CD14-positive monocyte (primary cell): Measurements from ENCODE around the gene SLC44A2. TPM values are rescaled to one million over a fixed set of nuclear protein-coding genes. Genes with fewer than 3 reads are reported as not detected.

ENCODE experiments used
- DNase-seq, 3 donors: peaks; one replicate each; pipeline ENCODE4 v3.0.0-alpha.2; 2011 to 2022
- H2AFZ ChIP-seq: 2 replicates; pipeline ENCODE4 v1.6.0; 2012; ENCODE audit warnings: mild to moderate bottlenecking, low read depth, low read length, inconsistent platforms; ENCODE audit not compliant: insufficient read depth, poor library complexity, severe bottlenecking
- H3K27ac ChIP-seq, 2 donors: 1 replicate in 1 of 2; 2 replicates in 1 of 2; pipeline ENCODE4 v1.5.1; 2012 to 2013; ENCODE audit warnings: low read length in 2 of 2, control low read depth in 1 of 2, inconsistent platforms in 1 of 2, low read depth in 1 of 2, mild to moderate bottlenecking in 1 of 2
- H3K27me3 ChIP-seq, 2 donors: one replicate each; pipeline versions ENCODE4 v1.6.0 to v1.6.1; 2011 to 2013; ENCODE audit warnings: low read length in 2 of 2; ENCODE audit not compliant: control insufficient read depth in 2 of 2, insufficient read depth in 2 of 2
- H3K36me3 ChIP-seq, 2 donors: replicated peaks in 1 of 2; 1 replicate in 1 of 2; 2 replicates in 1 of 2; pipeline versions ENCODE4 v1.5.1 to v1.6.1; 2012 to 2013; ENCODE audit warnings: low read length in 2 of 2, control low read depth in 1 of 2, inconsistent platforms in 1 of 2, mild to moderate bottlenecking in 1 of 2; ENCODE audit not compliant: insufficient read depth in 2 of 2, control insufficient read depth in 1 of 2
- H3K4me1 ChIP-seq, 2 donors: 1 replicate in 1 of 2; 2 replicates in 1 of 2; pipeline versions ENCODE4 v1.5.1 to v1.6.1; 2012 to 2013; ENCODE audit warnings: low read length in 2 of 2, control low read depth in 1 of 2, inconsistent platforms in 1 of 2, mild to moderate bottlenecking in 1 of 2, moderate library complexity in 1 of 2; ENCODE audit not compliant: insufficient read depth in 2 of 2, control insufficient read depth in 1 of 2
- H3K4me2 ChIP-seq: replicated peaks from 2 replicates; pipeline ENCODE3; 2012; ENCODE audit warnings: low read length, moderate library complexity, mild to moderate bottlenecking; ENCODE audit not compliant: poor library complexity, severe bottlenecking; ENCODE audit errors: extremely low read depth
- H3K4me3 ChIP-seq, 3 experiments: fragments of 200-600 bp in 1 of 3; sonication (generic) in 1 of 3; replicated peaks in 1 of 3; 1 replicate in 2 of 3; 2 replicates in 1 of 3; pipeline ENCODE4 v1.5.1; 2011 to 2013; ENCODE audit warnings: low read length in 3 of 3, mild to moderate bottlenecking in 3 of 3, control low read depth in 2 of 3, low read depth in 2 of 3, inconsistent platforms in 1 of 3, moderate library complexity in 1 of 3
- H3K79me2 ChIP-seq: 2 replicates; pipeline ENCODE4 v1.6.0; 2012; ENCODE audit warnings: mild to moderate bottlenecking, control low read depth, inconsistent platforms, low read length, moderate library complexity; ENCODE audit not compliant: insufficient read depth
- H3K9ac ChIP-seq: 2 replicates; pipeline ENCODE4 v1.6.0; 2017; ENCODE audit warnings: low read length, mild to moderate bottlenecking; ENCODE audit not compliant: insufficient read depth, poor library complexity, severe bottlenecking
- H3K9me3 ChIP-seq, 2 donors: replicated peaks in 1 of 2; 1 replicate in 1 of 2; 2 replicates in 1 of 2; pipeline versions ENCODE4 v1.5.1 to v1.6.1; 2012 to 2013; ENCODE audit warnings: low read length in 2 of 2, control low read depth in 1 of 2; ENCODE audit not compliant: control insufficient read depth in 1 of 2, insufficient read depth in 1 of 2
- H4K20me1 ChIP-seq: 2 replicates; pipeline ENCODE4 v1.6.0; 2012; ENCODE audit warnings: mild to moderate bottlenecking, low read length, control low read depth, moderate library complexity; ENCODE audit not compliant: insufficient read depth
- H3K27ac Mint-ChIP-seq, 7 donors: one replicate each; pipeline ENCODE4 v1.8.0; 2020; ENCODE audit warnings: mild to moderate bottlenecking in 7 of 7, mixed read lengths in 7 of 7, moderate library complexity in 6 of 7, inconsistent platforms in 2 of 7
- H3K27me3 Mint-ChIP-seq, 3 donors: one replicate each; pipeline ENCODE4 v1.8.0; 2021 to 2022; ENCODE audit warnings: low read depth in 3 of 3, mild to moderate bottlenecking in 3 of 3, mixed read lengths in 3 of 3, moderate library complexity in 3 of 3, inconsistent platforms in 1 of 3
- H3K36me3 Mint-ChIP-seq, 2 donors: one replicate each; pipeline ENCODE4 v1.8.0; 2020; ENCODE audit warnings: mixed read lengths in 2 of 2, inconsistent platforms in 1 of 2, mild to moderate bottlenecking in 1 of 2
- H3K4me1 Mint-ChIP-seq: one replicate; pipeline ENCODE4 v1.8.0; 2020; ENCODE audit warnings: mild to moderate bottlenecking, mixed read lengths
- H3K4me3 Mint-ChIP-seq, 2 donors: one replicate each; pipeline ENCODE4 v1.8.0; 2020; ENCODE audit warnings: mild to moderate bottlenecking in 2 of 2, mixed read lengths in 2 of 2, moderate library complexity in 1 of 2
- H3K9me3 Mint-ChIP-seq, 7 donors: one replicate each; pipeline ENCODE4 v1.8.0; 2020 to 2022; ENCODE audit warnings: mixed read lengths in 7 of 7, mild to moderate bottlenecking in 6 of 7, moderate library complexity in 6 of 7, inconsistent platforms in 2 of 7
- WGBS: methylation state at CpG from one replicate; pipeline ENCODE4 v1.1.5; 2013; ENCODE audit warnings: missing lambda C conversion rate; ENCODE audit not compliant: insufficient coverage; 5-methylcytosine and 5-hydroxymethylcytosine counted together
- intact Hi-C, 2 donors: fragments of 100-400 bp; cut with micrococcal nuclease; formaldehyde crosslinking; loops; one replicate each; pipeline versions ENCODE4 v1.15.0 to v1.15.1; 2023
- polyA plus RNA-seq, 3 donors: library from polyadenylated mRNA; depleted of rRNA in 1 of 3; unstranded in 2 of 3; stranded (reverse) in 1 of 3; fragments of 300-500 nt in 2 of 3; fragments of >200 nt in 1 of 3; fragmentation: Illumina TruSeq in 2 of 3; gene quantifications; 1 replicate in 2 of 3; 2 replicates in 1 of 3; pipeline ENCODE4 v1.2.3, GENCODE V29; 2012 to 2021
- TF ChIP-seq, protein P1 (sequence below): fragments of 200-600 bp; IDR thresholded peaks from one replicate; pipeline ENCODE4 v1.8.0; 2022; ENCODE audit warnings: antibody characterized with exemption, mild to moderate bottlenecking

The SLC44A2 gene
- polyA plus RNA-seq, 3 donors: 43.5 to 95.9 (median 69.4) TPM

DNA sequence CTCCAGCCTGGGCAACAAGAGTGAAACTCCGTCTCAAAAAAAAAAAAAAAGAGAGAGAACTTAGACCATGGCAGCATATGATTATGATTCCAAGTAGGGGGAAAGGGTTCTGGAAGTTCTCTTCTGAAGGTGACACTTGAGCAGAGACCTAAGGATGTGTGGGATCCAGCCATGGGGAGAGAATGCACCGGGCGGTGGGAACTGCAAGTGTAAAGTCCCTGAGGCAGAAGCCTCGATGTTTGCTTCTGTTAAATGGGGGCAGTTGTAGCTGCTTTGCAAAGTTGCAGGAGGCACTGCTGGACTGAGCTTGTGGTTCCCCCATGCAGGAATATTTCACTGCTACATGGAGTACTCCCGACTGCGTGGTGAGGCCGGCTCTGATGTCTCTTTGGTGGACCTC lies 9.1 kb downstream of the SLC44A2 start:
- no peak overlapping the region for H3K9ac ChIP-seq
- Mint-ChIP-seq H3K4me1 (peaks cover 47% of the 10 kb centered on the region), H3K36me3 (peaks cover 68 to 88% of the 10 kb centered on the region in 2 donors), H3K9me3 (no peaks in the 10 kb centered on the region), H3K27me3 (peaks cover 0 to 5% (median 2%) of the 10 kb centered on the region in 3 donors), H3K4me3 (no peak overlapping the region), H3K27ac (peak overlapping the region in 2 of 7 donors; percentile 40 to 45)
- H3K27ac ChIP-seq: no peak overlapping the region
- H3K36me3 ChIP-seq: peaks cover 49 to 68% of the 10 kb centered on the region in 2 donors
- H2AFZ ChIP-seq: no peak overlapping the region
- H3K9me3 ChIP-seq: no peaks in the 10 kb centered on the region
- no peak for DNase-seq
- no peak overlapping the region for H3K4me3 ChIP-seq
- intact Hi-C loops: no loop called here
- H3K27me3 ChIP-seq: no peaks in the 10 kb centered on the region
- TF ChIP-seq, protein P1, sequence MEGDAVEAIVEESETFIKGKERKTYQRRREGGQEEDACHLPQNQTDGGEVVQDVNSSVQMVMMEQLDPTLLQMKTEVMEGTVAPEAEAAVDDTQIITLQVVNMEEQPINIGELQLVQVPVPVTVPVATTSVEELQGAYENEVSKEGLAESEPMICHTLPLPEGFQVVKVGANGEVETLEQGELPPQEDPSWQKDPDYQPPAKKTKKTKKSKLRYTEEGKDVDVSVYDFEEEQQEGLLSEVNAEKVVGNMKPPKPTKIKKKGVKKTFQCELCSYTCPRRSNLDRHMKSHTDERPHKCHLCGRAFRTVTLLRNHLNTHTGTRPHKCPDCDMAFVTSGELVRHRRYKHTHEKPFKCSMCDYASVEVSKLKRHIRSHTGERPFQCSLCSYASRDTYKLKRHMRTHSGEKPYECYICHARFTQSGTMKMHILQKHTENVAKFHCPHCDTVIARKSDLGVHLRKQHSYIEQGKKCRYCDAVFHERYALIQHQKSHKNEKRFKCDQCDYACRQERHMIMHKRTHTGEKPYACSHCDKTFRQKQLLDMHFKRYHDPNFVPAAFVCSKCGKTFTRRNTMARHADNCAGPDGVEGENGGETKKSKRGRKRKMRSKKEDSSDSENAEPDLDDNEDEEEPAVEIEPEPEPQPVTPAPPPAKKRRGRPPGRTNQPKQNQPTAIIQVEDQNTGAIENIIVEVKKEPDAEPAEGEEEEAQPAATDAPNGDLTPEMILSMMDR: no peak
- peaks cover 26 to 48% of the 10 kb centered on the region in 2 donors for H3K4me1 ChIP-seq
- no peak overlapping the region for H3K4me2 ChIP-seq
- H4K20me1 ChIP-seq: peaks cover 33% of the 10 kb centered on the region
- 93% methylated on average over 5 of the region's 7 CpGs for WGBS
- H3K79me2 ChIP-seq: no peaks in the 10 kb centered on the region

DNA sequence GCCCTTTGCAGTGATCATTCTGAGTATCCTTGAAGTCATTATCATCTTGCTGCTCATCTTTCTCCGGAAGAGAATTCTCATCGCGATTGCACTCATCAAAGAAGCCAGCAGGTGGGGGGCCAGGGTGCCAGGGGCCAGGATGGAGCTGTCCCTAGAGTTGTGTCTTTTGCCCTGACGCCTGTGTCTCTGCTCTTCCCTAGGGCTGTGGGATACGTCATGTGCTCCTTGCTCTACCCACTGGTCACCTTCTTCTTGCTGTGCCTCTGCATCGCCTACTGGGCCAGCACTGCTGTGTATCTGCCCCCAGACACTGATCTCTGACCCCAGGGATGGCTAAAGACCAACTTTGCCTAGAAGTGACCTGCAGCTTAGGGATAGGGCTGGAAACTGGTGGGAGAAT lies 9.6 kb downstream of the SLC44A2 start:
- Histone ChIP-seq H3K4me2 (peak overlapping the region; percentile 17), H3K27ac (peak overlapping the region; percentile 40 to 48), H3K36me3 (peaks cover 46 to 67% of the 10 kb centered on the region in 2 donors), H3K4me3 (peak overlapping the region in 1 of 3 experiments; percentile 43), H3K27me3 (no peaks in the 10 kb centered on the region), H2AFZ (no peak overlapping the region), H3K79me2 (no peaks in the 10 kb centered on the region), H3K9ac (no peak overlapping the region), H4K20me1 (peaks cover 34% of the 10 kb centered on the region), H3K9me3 (no peaks in the 10 kb centered on the region), H3K4me1 (peaks cover 26 to 54% of the 10 kb centered on the region in 2 donors)
- H3K27ac Mint-ChIP-seq: peak overlapping the region in 6 of 7 donors; percentile 45 to 87 (median 80)
- no peak for DNase-seq
- intact Hi-C loops: loop anchor here in 1 of 2 donors (5.0 kb wide), 1 partner anchor 33 kb away; no protein-coding TSS in a partner anchor
- H3K4me3 Mint-ChIP-seq: no peak overlapping the region
- H3K27me3 Mint-ChIP-seq: peaks cover 0 to 5% (median 2%) of the 10 kb centered on the region in 3 donors
- 96% methylated on average over 4 of the region's 6 CpGs for WGBS
- no peaks in the 10 kb centered on the region for H3K9me3 Mint-ChIP-seq
- TF ChIP-seq, protein P1: no peak
- H3K4me1 Mint-ChIP-seq: peaks cover 52% of the 10 kb centered on the region
- H3K36me3 Mint-ChIP-seq: peaks cover 68 to 91% of the 10 kb centered on the region in 2 donors
